PFSK-1 (cell line): ENCODE measurements around the gene CHST10.

Experiments
- FOXP2 ChIP-seq: optimal IDR thresholded peaks from 2 replicates; pipeline ENCODE3; 2011; ENCODE audit warnings: borderline replicate concordance, control low read depth, inconsistent platforms; ENCODE audit not compliant: insufficient read depth; ENCODE audit errors: extremely low read length, extremely low read depth
- POLR2AphosphoS5 ChIP-seq: IDR thresholded peaks from 2 replicates; pipeline ENCODE4 v1.6.1; 2012; ENCODE audit warnings: low read depth, mild to moderate bottlenecking, control low read depth, low read length, moderate library complexity
- SIN3A ChIP-seq: IDR thresholded peaks from 2 replicates; pipeline ENCODE4 v1.6.1; 2012; ENCODE audit warnings: mild to moderate bottlenecking, low read length, moderate library complexity, borderline replicate concordance; ENCODE audit not compliant: insufficient read depth
- TAF1 ChIP-seq: IDR thresholded peaks from 2 replicates; pipeline ENCODE4 v1.6.1; 2012; ENCODE audit warnings: low read length, control low read depth, borderline replicate concordance; ENCODE audit not compliant: insufficient read depth
- TF ChIP-seq, protein P1 (sequence below), 2 experiments: IDR thresholded peaks; 2 replicates each; pipeline versions ENCODE4 v1.6.1 to v1.8.0; 2011 to 2012; ENCODE audit warnings: low read depth in 2 of 2, low read length in 2 of 2, control low read depth in 1 of 2, inconsistent platforms in 1 of 2, mild to moderate bottlenecking in 1 of 2, moderate library complexity in 1 of 2; ENCODE audit not compliant: insufficient read depth in 1 of 2

CHST10 gene

DNA sequence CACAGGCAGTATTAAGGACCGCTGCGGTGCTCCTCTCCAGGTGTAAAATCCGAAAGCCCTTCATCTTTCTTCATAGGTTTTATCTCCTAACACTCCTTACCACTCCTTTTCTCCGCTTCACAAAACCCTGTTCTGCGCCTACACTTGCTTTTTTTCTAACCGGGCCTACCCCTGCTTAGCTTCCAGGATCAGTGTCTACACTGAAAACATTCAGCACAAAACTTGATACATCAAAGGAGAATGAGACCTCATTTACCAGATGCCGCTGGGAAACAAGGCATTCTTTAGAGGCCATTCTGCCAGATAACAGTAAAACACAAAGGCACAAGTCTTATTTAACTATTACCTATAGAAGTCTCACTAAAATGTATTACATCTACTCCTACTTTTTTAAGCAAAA lies 13.1 kb downstream of the CHST10 start:
- TF ChIP-seq FOXP2: no peak
- TF ChIP-seq, protein P1, sequence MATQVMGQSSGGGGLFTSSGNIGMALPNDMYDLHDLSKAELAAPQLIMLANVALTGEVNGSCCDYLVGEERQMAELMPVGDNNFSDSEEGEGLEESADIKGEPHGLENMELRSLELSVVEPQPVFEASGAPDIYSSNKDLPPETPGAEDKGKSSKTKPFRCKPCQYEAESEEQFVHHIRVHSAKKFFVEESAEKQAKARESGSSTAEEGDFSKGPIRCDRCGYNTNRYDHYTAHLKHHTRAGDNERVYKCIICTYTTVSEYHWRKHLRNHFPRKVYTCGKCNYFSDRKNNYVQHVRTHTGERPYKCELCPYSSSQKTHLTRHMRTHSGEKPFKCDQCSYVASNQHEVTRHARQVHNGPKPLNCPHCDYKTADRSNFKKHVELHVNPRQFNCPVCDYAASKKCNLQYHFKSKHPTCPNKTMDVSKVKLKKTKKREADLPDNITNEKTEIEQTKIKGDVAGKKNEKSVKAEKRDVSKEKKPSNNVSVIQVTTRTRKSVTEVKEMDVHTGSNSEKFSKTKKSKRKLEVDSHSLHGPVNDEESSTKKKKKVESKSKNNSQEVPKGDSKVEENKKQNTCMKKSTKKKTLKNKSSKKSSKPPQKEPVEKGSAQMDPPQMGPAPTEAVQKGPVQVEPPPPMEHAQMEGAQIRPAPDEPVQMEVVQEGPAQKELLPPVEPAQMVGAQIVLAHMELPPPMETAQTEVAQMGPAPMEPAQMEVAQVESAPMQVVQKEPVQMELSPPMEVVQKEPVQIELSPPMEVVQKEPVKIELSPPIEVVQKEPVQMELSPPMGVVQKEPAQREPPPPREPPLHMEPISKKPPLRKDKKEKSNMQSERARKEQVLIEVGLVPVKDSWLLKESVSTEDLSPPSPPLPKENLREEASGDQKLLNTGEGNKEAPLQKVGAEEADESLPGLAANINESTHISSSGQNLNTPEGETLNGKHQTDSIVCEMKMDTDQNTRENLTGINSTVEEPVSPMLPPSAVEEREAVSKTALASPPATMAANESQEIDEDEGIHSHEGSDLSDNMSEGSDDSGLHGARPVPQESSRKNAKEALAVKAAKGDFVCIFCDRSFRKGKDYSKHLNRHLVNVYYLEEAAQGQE (IDR thresholded peaks at IDR 0.05; ENCODE audit: insufficient read depth in 1 of 2, low read depth in 2 of 2, low read length in 2 of 2): no peak
- TF ChIP-seq SIN3A: no peak
- no peak for TF ChIP-seq TAF1
- no peak for TF ChIP-seq POLR2AphosphoS5

DNA sequence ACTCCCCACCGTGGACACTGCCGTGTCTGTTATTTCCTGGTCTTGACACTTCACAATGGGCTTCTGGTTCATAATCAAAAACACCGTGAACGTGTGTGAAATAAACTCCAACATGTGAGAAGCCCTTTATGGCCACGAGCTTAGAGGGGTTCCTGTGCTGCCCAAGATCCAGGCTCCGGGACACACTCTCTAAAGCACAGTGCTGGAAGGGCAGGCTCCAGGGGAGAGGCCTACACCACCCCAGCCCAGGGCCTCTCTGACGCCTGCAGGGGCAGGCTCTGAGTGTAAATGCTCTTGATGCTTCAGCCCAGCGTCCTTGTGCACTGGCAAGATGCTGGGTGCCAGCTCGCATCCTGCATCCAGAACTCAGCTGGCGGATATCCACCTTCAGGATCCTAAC lies 13.7 kb downstream of the CHST10 start:
- TF ChIP-seq FOXP2 (no peak), TAF1 (no peak), SIN3A (no peak), POLR2AphosphoS5 (no peak)
- TF ChIP-seq, protein P1 (IDR thresholded peaks at IDR 0.05; ENCODE audit: insufficient read depth in 1 of 2, low read depth in 2 of 2, low read length in 2 of 2): no peak

GRCh38 chr2:100401268-100401667 lies 16.2 kb downstream of the CHST10 start:
- TF ChIP-seq FOXP2 (no peak), SIN3A (no peak), TAF1 (no peak), POLR2AphosphoS5 (no peak)
- TF ChIP-seq, protein P1 (IDR thresholded peaks at IDR 0.05; ENCODE audit: insufficient read depth in 1 of 2, low read depth in 2 of 2, low read length in 2 of 2): no peak

DNA sequence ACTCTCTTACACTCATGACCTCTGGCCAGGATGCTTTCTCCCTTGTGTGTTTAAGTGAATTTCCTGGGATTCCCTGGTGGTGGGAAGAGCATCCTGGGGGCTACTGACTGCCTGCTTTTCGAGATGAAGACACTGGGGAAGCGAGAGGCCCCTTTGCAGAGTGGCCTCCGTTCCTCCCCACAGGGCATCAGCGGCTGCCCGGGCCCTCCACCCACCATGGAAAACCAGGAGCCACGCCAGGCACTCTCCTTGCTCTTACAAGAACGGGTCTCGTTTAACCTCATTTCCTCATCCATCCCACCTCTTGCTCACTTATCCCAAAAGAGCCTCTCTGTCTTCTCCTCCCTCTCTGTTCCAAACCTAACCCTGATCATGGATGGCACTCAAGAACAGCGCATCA lies 17.8 kb downstream of the CHST10 start:
- TF ChIP-seq SIN3A: no peak
- TF ChIP-seq, protein P1 (IDR thresholded peaks at IDR 0.05; ENCODE audit: insufficient read depth in 1 of 2, low read depth in 2 of 2, low read length in 2 of 2): no peak
- TF ChIP-seq POLR2AphosphoS5: no peak
- TF ChIP-seq TAF1: no peak
- no peak for TF ChIP-seq FOXP2

GRCh38 chr2:100397976-100398375 lies 19.5 kb downstream of the CHST10 start:
- TF ChIP-seq SIN3A (no peak), FOXP2 (no peak), TAF1 (no peak), POLR2AphosphoS5 (no peak)
- TF ChIP-seq, protein P1 (IDR thresholded peaks at IDR 0.05; ENCODE audit: insufficient read depth in 1 of 2, low read depth in 2 of 2, low read length in 2 of 2): no peak
